ENCODE results near the gene ARHGAP26. TPM values are rescaled to one million over a fixed set of nuclear protein-coding genes. Genes with fewer than 3 reads are reported as not detected.

ARHGAP26 gene
- total and polyA plus RNA-seq, 4 donors, result 5.4 to 52.3 (median 30.4) TPM

DNA sequence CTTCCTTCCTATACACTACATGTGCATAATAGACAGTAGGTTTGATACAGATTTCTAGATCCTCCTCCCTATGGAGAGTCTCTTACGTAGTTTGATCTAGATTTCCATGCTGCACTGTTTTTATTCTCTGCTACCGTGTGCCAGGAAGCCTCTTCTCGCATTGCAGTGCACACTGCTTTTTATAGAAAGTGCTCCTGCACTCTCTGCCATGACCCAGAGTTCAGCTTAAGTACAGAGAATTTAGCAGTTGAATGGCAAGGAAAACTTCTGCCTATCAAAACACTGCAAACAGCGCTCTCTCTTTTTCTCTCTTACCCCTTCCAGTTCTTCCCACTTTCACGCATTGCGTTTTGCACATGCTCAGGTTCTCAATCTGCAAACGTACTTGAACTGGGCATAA is 187.4 kb downstream of the ARHGAP26 start:
- no peak for ATAC-seq (ENCODE audit: insufficient read depth, low FRiP score)
- peak in 2 of 3 donors; percentile 15 to 36 for DNase-seq
- no peak overlapping the region for H3K4me3 ChIP-seq
- H3K9ac ChIP-seq (ENCODE audit: insufficient read depth in 1 of 2, low read length in 2 of 2), result no peak overlapping the region
- H3K27me3 ChIP-seq (ENCODE audit: control insufficient read depth in 3 of 3, insufficient read depth in 3 of 3, low read length in 2 of 3), result no peaks in the 10 kb centered on the region
- 62 to 73% methylated on average over 7 of the region's 7 CpGs for WGBS, 2 donors
- no peak for TF ChIP-seq CTCF (IDR thresholded peaks at IDR 0.05; ENCODE audit: control extremely low read depth, extremely low read depth)
- peaks cover 0 to 44% (median 7%) of the 10 kb centered on the region in 5 donors for H3K4me1 ChIP-seq (ENCODE audit: control insufficient read depth in 5 of 5, insufficient read depth in 5 of 5, low read length in 5 of 5)
- no peaks in the 10 kb centered on the region for H3K9me3 ChIP-seq (ENCODE audit: control insufficient read depth in 4 of 4, insufficient read depth in 3 of 4, low read length in 3 of 4)
- no peaks in the 10 kb centered on the region for H3K36me3 ChIP-seq (ENCODE audit: control insufficient read depth in 4 of 4, insufficient read depth in 4 of 4, low read length in 4 of 4)
- peak overlapping the region in 1 of 2 donors; percentile 54 for H3K27ac ChIP-seq (ENCODE audit: low read depth in 1 of 2, low read length in 1 of 2)

- TF ChIP-seq CTCF (IDR thresholded peaks at IDR 0.05; ENCODE audit: control extremely low read depth, extremely low read depth), result no peak
- ATAC-seq (ENCODE audit: insufficient read depth, low FRiP score) (no peak), DNase-seq (no peak)
- Histone ChIP-seq H3K9me3 (ENCODE audit: control insufficient read depth in 4 of 4, insufficient read depth in 3 of 4, low read length in 3 of 4) (no peaks in the 10 kb centered on the region), H3K9ac (ENCODE audit: insufficient read depth in 1 of 2, low read length in 2 of 2) (no peak overlapping the region), H3K4me3 (no peak overlapping the region), H3K4me1 (ENCODE audit: control insufficient read depth in 5 of 5, insufficient read depth in 5 of 5, low read length in 5 of 5) (peaks cover 0 to 37% (median 7%) of the 10 kb centered on the region in 5 donors), H3K27me3 (ENCODE audit: control insufficient read depth in 3 of 3, insufficient read depth in 3 of 3, low read length in 2 of 3) (no peaks in the 10 kb centered on the region), H3K27ac (ENCODE audit: low read depth in 1 of 2, low read length in 1 of 2) (no peak overlapping the region), H3K36me3 (ENCODE audit: control insufficient read depth in 4 of 4, insufficient read depth in 4 of 4, low read length in 4 of 4) (no peaks in the 10 kb centered on the region)
- 100% methylated on average over 1 of the region's 1 CpG for WGBS, 2 donors
These were observed 188.9 kb downstream of the ARHGAP26 start for GRCh38 chr5:142958944-142959682.

- no peaks in the 10 kb centered on the region for H3K27me3 ChIP-seq (ENCODE audit: control insufficient read depth in 3 of 3, insufficient read depth in 3 of 3, low read length in 2 of 3)
- 94 to 95% methylated on average over 4 of the region's 4 CpGs for WGBS, 2 donors
- DNase-seq (no peak), ATAC-seq (ENCODE audit: insufficient read depth, low FRiP score) (no peak)
- peaks cover 0 to 32% (median 7%) of the 10 kb centered on the region in 5 donors for H3K4me1 ChIP-seq (ENCODE audit: control insufficient read depth in 5 of 5, insufficient read depth in 5 of 5, low read length in 5 of 5)
- peak overlapping the region in 1 of 2 donors; percentile 37 for H3K27ac ChIP-seq (ENCODE audit: low read depth in 1 of 2, low read length in 1 of 2)
- H3K36me3 ChIP-seq (ENCODE audit: control insufficient read depth in 4 of 4, insufficient read depth in 4 of 4, low read length in 4 of 4), result no peaks in the 10 kb centered on the region
- no peak overlapping the region for H3K9ac ChIP-seq (ENCODE audit: insufficient read depth in 1 of 2, low read length in 2 of 2)
- H3K4me3 ChIP-seq, result no peak overlapping the region
- no peaks in the 10 kb centered on the region for H3K9me3 ChIP-seq (ENCODE audit: control insufficient read depth in 4 of 4, insufficient read depth in 3 of 4, low read length in 3 of 4)
- TF ChIP-seq CTCF (IDR thresholded peaks at IDR 0.05; ENCODE audit: control extremely low read depth, extremely low read depth), result no peak
These were observed 189.8 kb downstream of the ARHGAP26 start for GRCh38 chr5:142959683-142960657.

Measured in lung (tissue), 12 donors.